Fibroblast of upper back skin (primary cell): Measurements from ENCODE around the gene KRTAP12-2.
"Not testable (repeated sequence)": the region's sequence is repeated elsewhere in the genome, so short reads cannot be mapped to it uniquely, and the experiment has no call there.

Experiments
- DNase-seq: peaks from one replicate; pipeline ENCODE4 v3.0.0-alpha.2; 2013

KRTAP12-2 gene

GRCh38 chr21:44648557-44649311 lies 18.0 kb downstream of the KRTAP12-2 start:
- DNase-seq, result no peak

- DNase-seq, result no peak
Measured at GRCh38 chr21:44647222-44647552, 19.5 kb downstream of the KRTAP12-2 start.

GRCh38 chr21:44646366-44647221 lies 20.1 kb downstream of the KRTAP12-2 start, which contains the start of gene KRTAP10-11:
TSS of gene KRTAP10-11 (plus strand) at chr21:44646414. CDS start at chr21:44646459, 45 bp downstream.
- DNase-seq, result not testable (repeated sequence)

- no peak for DNase-seq
Measured at GRCh38 chr21:44644878-44645277, 21.8 kb downstream of the KRTAP12-2 start.

GRCh38 chr21:44643741-44644310 lies 22.9 kb downstream of the KRTAP12-2 start:
- no peak for DNase-seq

- DNase-seq, result no peak
Measured at GRCh38 chr21:44640761-44641160, 26.0 kb downstream of the KRTAP12-2 start.

GRCh38 chr21:44639331-44639655 lies 27.4 kb downstream of the KRTAP12-2 start:
- DNase-seq, result no peak

- DNase-seq, result not testable (repeated sequence)
Measured at GRCh38 chr21:44638506-44639330, 28.0 kb downstream of the KRTAP12-2 start.

- not testable (repeated sequence) for DNase-seq
Measured at GRCh38 chr21:44637851-44638348, 28.8 kb downstream of the KRTAP12-2 start.

GRCh38 chr21:44637018-44637850 lies 29.5 kb downstream of the KRTAP12-2 start, which contains the start of gene KRTAP10-10:
TSS of gene KRTAP10-10 (plus strand) at chr21:44637356. CDS start at chr21:44637418, 62 bp downstream.
- no peak for DNase-seq

GRCh38 chr21:44636209-44637017 lies 30.3 kb downstream of the KRTAP12-2 start:
- no peak for DNase-seq

GRCh38 chr21:44632067-44632466 lies 34.7 kb downstream of the KRTAP12-2 start:
- no peak for DNase-seq

- no peak for DNase-seq
Measured at GRCh38 chr21:44630440-44630839, 36.3 kb downstream of the KRTAP12-2 start.

- DNase-seq, result no peak
Measured at GRCh38 chr21:44628707-44629391, 37.9 kb downstream of the KRTAP12-2 start.

GRCh38 chr21:44627831-44628233 lies 38.9 kb downstream of the KRTAP12-2 start:
- not testable (repeated sequence) for DNase-seq

- DNase-seq, result not testable (repeated sequence)
Measured at GRCh38 chr21:44627181-44627822, 39.4 kb downstream of the KRTAP12-2 start.

- no peak for DNase-seq
Measured at GRCh38 chr21:44626673-44627143, 40.0 kb downstream of the KRTAP12-2 start, which contains the start of gene KRTAP10-9. TSS of gene KRTAP10-9 (plus strand) at chr21:44627093. CDS start at chr21:44627172, 79 bp downstream.

GRCh38 chr21:44626262-44626661 lies 40.5 kb downstream of the KRTAP12-2 start:
- DNase-seq, result no peak

GRCh38 chr21:44625756-44626155 lies 41.0 kb downstream of the KRTAP12-2 start:
- DNase-seq, result no peak
